Upper lobe of left lung (tissue), 6 donors: ENCODE measurements around the gene CNGA3. TPM values are rescaled to one million over a fixed set of nuclear protein-coding genes. Genes with fewer than 3 reads are reported as not detected.
A peak's percentile ranks its signal among the peaks of the same experiment; 100 is the strongest.

Source experiments
- ATAC-seq, 2 donors: fragments of 200-7000 bp; cut with Tn5 transposase; one replicate each; pipeline ENCODE4 v1.9.1; 2022; ENCODE audit warnings: mild to moderate bottlenecking in 2 of 2, moderate library complexity in 2 of 2; ENCODE audit not compliant: low FRiP score in 2 of 2
- DNase-seq, 2 donors: peaks; one replicate each; pipeline ENCODE4 v3.0.0-alpha.2; 2019 to 2020
- H3K27ac ChIP-seq, 4 donors: fragments of 200-600 bp; sonication (generic); one replicate each; pipeline ENCODE4 v1.5.1; 2016 to 2019
- H3K27me3 ChIP-seq, 4 donors: fragments of 200-600 bp; sonication (generic); one replicate each; pipeline ENCODE4 v1.5.1; 2017 to 2019
- H3K36me3 ChIP-seq, 4 donors: fragments of 200-600 bp; sonication (generic); one replicate each; pipeline ENCODE4 v1.5.1; 2016 to 2019
- H3K4me1 ChIP-seq, 4 donors: fragments of 200-600 bp; sonication (generic); one replicate each; pipeline ENCODE4 v1.5.1; 2018 to 2019
- H3K4me3 ChIP-seq, 4 donors: fragments of 200-600 bp; sonication (generic); one replicate each; pipeline ENCODE4 v1.5.1; 2017 to 2019; ENCODE audit warnings: mild to moderate bottlenecking in 2 of 4, moderate library complexity in 1 of 4
- H3K9me3 ChIP-seq, 4 donors: fragments of 200-600 bp; sonication (generic); one replicate each; pipeline ENCODE4 v1.5.1; 2018 to 2019
- EP300 ChIP-seq, 4 donors: sonication (generic); formaldehyde crosslinking; IDR thresholded peaks; one replicate each; pipeline ENCODE4 v1.5.1; 2017; ENCODE audit warnings: antibody characterized with exemption in 4 of 4, control low read depth in 2 of 4
- POLR2A ChIP-seq, 4 donors: fragments of 450-650 bp; IDR thresholded peaks; one replicate each; pipeline ENCODE4 v1.5.1; 2016 to 2017; ENCODE audit warnings: antibody characterized with exemption in 4 of 4, mild to moderate bottlenecking in 2 of 4
- POLR2AphosphoS5 ChIP-seq, 2 donors: sonication (generic); formaldehyde crosslinking; IDR thresholded peaks; one replicate each; pipeline ENCODE4 v1.5.1; 2017; ENCODE audit warnings: antibody characterized with exemption in 2 of 2
- WGBS, 2 donors: methylation state at CpG; one replicate each; pipeline ENCODE4 v1.1.5; 2017 to 2018; 5-methylcytosine and 5-hydroxymethylcytosine counted together
- total RNA-seq, 6 donors: library from RNA; depleted of rRNA in 4 of 6; stranded (reverse); fragments of >200 nt in 4 of 6; gene quantifications; one replicate each; pipeline versions ENCODE4 v1.1.0 to v1.2.1, GENCODE V29; 2016 to 2021
- TF ChIP-seq, protein P1 (sequence below), 6 experiments: fragments of 450-650 bp in 4 of 6; fragments of 200-600 bp in 2 of 6; sonication (generic) in 2 of 6; IDR thresholded peaks; one replicate each; pipeline ENCODE4 v1.5.1; 2016 to 2019; ENCODE audit warnings: antibody characterized with exemption in 6 of 6
- donor health status: DM: no; HTN: no; CAD: no; lungs with moderate emphysema.
- donor health status: DM: no; HTN: yes; CAD: no; lungs with severe emphysema.

Gene CNGA3
- total RNA-seq, 6 donors from 2014 or later = 0.22 to 1.0 (median 0.75) TPM; not detected in 2

DNA sequence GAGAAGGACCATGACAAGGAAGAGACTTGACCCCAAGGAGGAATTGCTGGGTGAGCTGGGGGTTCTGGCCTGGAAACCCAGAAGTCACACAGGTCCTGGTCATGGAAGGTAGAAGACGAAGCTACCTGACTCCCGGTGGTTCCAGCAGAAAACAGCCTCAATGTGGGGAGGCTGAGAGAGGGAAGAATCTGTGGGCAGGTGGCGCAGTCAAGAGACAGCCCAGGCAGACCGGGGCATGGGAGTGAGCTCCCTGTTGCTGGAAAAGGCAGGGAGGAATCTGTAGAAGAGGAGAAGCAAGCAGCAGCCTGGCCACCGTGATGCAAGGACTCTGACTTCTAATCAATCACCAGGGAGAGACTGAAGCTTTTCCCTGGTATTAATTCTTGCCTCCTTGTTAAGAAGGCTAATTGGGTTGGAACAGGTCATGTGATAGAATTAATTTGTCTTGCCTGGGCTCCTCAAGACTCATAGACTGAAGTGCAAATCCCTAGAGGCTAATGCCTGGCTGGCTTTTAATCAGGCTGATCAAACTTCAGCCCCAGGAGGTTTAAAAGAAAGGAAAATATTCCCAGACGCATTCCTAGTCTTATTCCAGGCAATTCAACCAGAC, 30.1 kb downstream of the CNGA3 start:
- H3K4me1 ChIP-seq = peaks cover 10 to 18% (median 13%) of the 10 kb centered on the region in 4 donors
- no peaks in the 10 kb centered on the region for H3K36me3 ChIP-seq
- ATAC-seq (no peak), DNase-seq (no peak)
- no peak overlapping the region for H3K4me3 ChIP-seq
- H3K27me3 ChIP-seq = no peaks in the 10 kb centered on the region
- H3K27ac ChIP-seq = no peak overlapping the region
- H3K9me3 ChIP-seq = no peaks in the 10 kb centered on the region
- TF ChIP-seq POLR2AphosphoS5 (IDR thresholded peaks at IDR 0.05) = no peak
- TF ChIP-seq, protein P1, sequence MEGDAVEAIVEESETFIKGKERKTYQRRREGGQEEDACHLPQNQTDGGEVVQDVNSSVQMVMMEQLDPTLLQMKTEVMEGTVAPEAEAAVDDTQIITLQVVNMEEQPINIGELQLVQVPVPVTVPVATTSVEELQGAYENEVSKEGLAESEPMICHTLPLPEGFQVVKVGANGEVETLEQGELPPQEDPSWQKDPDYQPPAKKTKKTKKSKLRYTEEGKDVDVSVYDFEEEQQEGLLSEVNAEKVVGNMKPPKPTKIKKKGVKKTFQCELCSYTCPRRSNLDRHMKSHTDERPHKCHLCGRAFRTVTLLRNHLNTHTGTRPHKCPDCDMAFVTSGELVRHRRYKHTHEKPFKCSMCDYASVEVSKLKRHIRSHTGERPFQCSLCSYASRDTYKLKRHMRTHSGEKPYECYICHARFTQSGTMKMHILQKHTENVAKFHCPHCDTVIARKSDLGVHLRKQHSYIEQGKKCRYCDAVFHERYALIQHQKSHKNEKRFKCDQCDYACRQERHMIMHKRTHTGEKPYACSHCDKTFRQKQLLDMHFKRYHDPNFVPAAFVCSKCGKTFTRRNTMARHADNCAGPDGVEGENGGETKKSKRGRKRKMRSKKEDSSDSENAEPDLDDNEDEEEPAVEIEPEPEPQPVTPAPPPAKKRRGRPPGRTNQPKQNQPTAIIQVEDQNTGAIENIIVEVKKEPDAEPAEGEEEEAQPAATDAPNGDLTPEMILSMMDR (IDR thresholded peaks at IDR 0.05) = no peak
- TF ChIP-seq EP300 (IDR thresholded peaks at IDR 0.05) = no peak
- no peak for TF ChIP-seq POLR2A (IDR thresholded peaks at IDR 0.05)
- WGBS, 2 donors = 84 to 94% methylated on average over 5 to 6 of the region's 6 CpGs

DNA sequence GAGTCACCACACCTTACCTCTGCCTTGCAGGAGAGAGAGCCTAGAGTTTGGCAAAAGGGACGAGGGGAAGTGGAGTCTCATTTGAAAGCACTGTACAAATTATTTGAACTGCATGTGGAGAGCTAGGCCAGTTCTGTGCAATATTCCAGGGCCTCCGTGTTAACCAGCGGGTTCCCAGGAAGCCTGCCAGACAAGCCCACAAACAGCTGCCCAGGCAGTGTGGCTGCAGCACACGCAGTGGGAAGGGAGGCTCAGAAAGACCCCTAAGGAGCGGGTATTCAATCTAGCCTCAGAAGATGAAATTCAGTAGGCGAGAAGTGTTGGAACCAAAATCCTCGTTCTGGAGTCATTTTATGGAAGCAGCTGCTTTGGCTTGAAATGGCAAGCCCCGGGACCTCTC, 30.7 kb downstream of the CNGA3 start:
- ATAC-seq = no peak
- Histone ChIP-seq H3K36me3 (no peaks in the 10 kb centered on the region), H3K9me3 (no peaks in the 10 kb centered on the region), H3K4me1 (peaks cover 10 to 18% (median 13%) of the 10 kb centered on the region in 4 donors), H3K4me3 (no peak overlapping the region), H3K27ac (no peak overlapping the region), H3K27me3 (no peaks in the 10 kb centered on the region)
- DNase-seq = no peak
- TF ChIP-seq EP300 (IDR thresholded peaks at IDR 0.05) (no peak), POLR2A (IDR thresholded peaks at IDR 0.05) (no peak), POLR2AphosphoS5 (IDR thresholded peaks at IDR 0.05) (no peak)
- TF ChIP-seq, protein P1 (IDR thresholded peaks at IDR 0.05) = no peak
- 69 to 79% methylated on average over 6 to 8 of the region's 8 CpGs for WGBS, 2 donors

DNA sequence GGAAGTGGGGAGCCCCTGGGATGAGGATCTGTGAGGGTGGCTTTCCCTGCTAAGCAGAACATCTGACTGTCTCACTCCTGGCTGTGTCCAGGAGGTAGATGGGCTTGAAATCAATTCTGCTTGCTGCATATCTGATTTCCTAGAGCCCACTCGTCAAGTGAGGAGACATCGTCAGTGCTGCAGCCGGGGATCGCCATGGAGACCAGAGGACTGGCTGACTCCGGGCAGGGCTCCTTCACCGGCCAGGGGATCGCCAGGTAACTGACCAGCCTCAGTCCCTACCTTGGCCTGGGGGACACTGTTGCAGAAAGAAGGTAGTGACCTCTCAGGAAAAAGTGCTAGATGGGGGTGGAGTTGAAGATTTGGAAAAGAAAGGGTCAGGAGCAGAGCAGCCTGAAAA, 31.3 kb downstream of the CNGA3 start:
- ATAC-seq = no peak
- no peaks in the 10 kb centered on the region for H3K9me3 ChIP-seq
- WGBS, 2 donors = 75 to 89% methylated on average over 7 of the region's 7 CpGs
- no peak for DNase-seq
- no peak overlapping the region for H3K4me3 ChIP-seq
- no peak overlapping the region for H3K27ac ChIP-seq
- H3K4me1 ChIP-seq = peaks cover 10 to 18% (median 13%) of the 10 kb centered on the region in 4 donors
- H3K27me3 ChIP-seq = no peaks in the 10 kb centered on the region
- H3K36me3 ChIP-seq = no peaks in the 10 kb centered on the region
- TF ChIP-seq EP300 (IDR thresholded peaks at IDR 0.05) (no peak), POLR2A (IDR thresholded peaks at IDR 0.05) (no peak), POLR2AphosphoS5 (IDR thresholded peaks at IDR 0.05) (no peak)
- TF ChIP-seq, protein P1 (IDR thresholded peaks at IDR 0.05) = no peak

DNA sequence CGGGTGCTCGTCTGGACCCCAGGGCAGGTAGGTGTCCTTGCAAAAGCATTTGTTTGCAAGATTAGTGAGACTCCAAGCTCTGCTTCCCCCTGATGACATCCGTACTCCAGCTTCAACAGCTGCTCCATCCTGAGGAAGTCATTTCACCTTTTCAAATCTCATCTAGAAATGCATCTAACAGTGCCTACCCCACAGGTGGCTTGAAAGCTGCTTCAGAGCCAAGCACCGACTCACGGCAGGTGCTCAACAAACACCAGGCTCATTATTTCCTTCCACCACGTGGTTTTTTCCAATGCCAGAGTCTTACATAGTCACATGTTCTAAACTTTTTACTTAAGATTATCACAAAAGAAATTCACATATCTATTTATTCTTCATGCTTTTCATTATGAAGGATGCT, 31.9 kb downstream of the CNGA3 start:
- no peak for ATAC-seq
- Histone ChIP-seq H3K27me3 (no peaks in the 10 kb centered on the region), H3K36me3 (no peaks in the 10 kb centered on the region), H3K4me3 (no peak overlapping the region), H3K9me3 (no peaks in the 10 kb centered on the region), H3K27ac (peak overlapping the region in 2 of 4 donors; percentile 15 to 57), H3K4me1 (peaks cover 10 to 18% (median 13%) of the 10 kb centered on the region in 4 donors)
- WGBS, 2 donors = 55 to 71% methylated on average over 6 of the region's 6 CpGs
- TF ChIP-seq POLR2A (IDR thresholded peaks at IDR 0.05) (no peak), EP300 (IDR thresholded peaks at IDR 0.05) (no peak), POLR2AphosphoS5 (IDR thresholded peaks at IDR 0.05) (no peak)
- TF ChIP-seq, protein P1 (IDR thresholded peaks at IDR 0.05) = no peak
- no peak for DNase-seq

DNA sequence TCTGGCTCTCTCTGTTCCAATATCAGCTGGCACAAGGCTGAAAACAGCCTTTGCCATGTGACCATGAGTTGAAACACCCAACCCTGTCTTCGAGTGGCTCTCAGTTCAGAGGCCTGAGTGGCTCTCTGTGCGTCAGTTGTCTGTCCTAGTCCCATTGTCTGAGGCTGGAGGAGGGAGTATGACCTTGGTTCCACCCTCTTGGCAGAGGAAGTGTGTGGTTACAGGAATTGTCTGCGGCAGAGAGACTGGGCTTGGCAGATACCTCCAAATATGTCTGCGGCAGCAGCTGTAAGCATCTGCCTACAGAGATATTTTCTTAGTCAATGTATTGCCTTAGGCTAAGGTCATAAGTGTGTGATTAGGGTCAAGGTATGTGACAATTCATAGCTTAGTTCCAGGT, 32.6 kb downstream of the CNGA3 start:
- WGBS, 2 donors = 12 to 15% methylated on average over 4 of the region's 4 CpGs
- H3K4me1 ChIP-seq = peaks cover 10 to 18% (median 13%) of the 10 kb centered on the region in 4 donors
- DNase-seq = peak in 1 of 2 donors; percentile 83
- no peaks in the 10 kb centered on the region for H3K36me3 ChIP-seq
- no peak overlapping the region for H3K4me3 ChIP-seq
- no peaks in the 10 kb centered on the region for H3K27me3 ChIP-seq
- H3K9me3 ChIP-seq = no peaks in the 10 kb centered on the region
- peak overlapping the region in 2 of 4 donors; percentile 15 to 57 for H3K27ac ChIP-seq
- peak; percentile 36 to 71 for TF ChIP-seq POLR2AphosphoS5 (IDR thresholded peaks at IDR 0.05)
- TF ChIP-seq, protein P1 (IDR thresholded peaks at IDR 0.05) = no peak
- peak in 2 of 4 donors; percentile 48 to 95 for TF ChIP-seq EP300 (IDR thresholded peaks at IDR 0.05)
- ATAC-seq = peak; percentile 78 to 88
